Thymus (tissue), 2 donors: ENCODE results near the gene ANO2. TPM values are rescaled to one million over a fixed set of nuclear protein-coding genes. Genes with fewer than 3 reads are reported as not detected.

Experiments used
- polyA plus RNA-seq: library from polyadenylated mRNA; stranded (reverse); fragments of 200-250 nt; gene quantifications from one replicate; pipeline ENCODE4 v1.2.3, GENCODE V29; 2013
- total RNA-seq: library from RNA; stranded (reverse); fragments of 120-200 nt; gene quantifications from one replicate; pipeline ENCODE4 v1.2.4, GENCODE V29; 2013
- donor health status: healthy.

Gene ANO2
- total and polyA plus RNA-seq, 2 donors: 0.57 to 1.4 TPM

Other genes starting within 250 kb of the ANO2 start
- 6.7 TPM for gene VWF, start 179.4 kb upstream of the ANO2 start, total RNA-seq
- 33.8 TPM for gene VWF, start 179.4 kb upstream of the ANO2 start, polyA plus RNA-seq